SW480 (cell line): ENCODE results near the gene ATF4.

ENCODE experiments used
- DNase-seq: peaks from one replicate; pipeline ENCODE4 v3.0.0-alpha.2; 2016; ENCODE audit warnings: low spot score

ATF4 gene

DNA sequence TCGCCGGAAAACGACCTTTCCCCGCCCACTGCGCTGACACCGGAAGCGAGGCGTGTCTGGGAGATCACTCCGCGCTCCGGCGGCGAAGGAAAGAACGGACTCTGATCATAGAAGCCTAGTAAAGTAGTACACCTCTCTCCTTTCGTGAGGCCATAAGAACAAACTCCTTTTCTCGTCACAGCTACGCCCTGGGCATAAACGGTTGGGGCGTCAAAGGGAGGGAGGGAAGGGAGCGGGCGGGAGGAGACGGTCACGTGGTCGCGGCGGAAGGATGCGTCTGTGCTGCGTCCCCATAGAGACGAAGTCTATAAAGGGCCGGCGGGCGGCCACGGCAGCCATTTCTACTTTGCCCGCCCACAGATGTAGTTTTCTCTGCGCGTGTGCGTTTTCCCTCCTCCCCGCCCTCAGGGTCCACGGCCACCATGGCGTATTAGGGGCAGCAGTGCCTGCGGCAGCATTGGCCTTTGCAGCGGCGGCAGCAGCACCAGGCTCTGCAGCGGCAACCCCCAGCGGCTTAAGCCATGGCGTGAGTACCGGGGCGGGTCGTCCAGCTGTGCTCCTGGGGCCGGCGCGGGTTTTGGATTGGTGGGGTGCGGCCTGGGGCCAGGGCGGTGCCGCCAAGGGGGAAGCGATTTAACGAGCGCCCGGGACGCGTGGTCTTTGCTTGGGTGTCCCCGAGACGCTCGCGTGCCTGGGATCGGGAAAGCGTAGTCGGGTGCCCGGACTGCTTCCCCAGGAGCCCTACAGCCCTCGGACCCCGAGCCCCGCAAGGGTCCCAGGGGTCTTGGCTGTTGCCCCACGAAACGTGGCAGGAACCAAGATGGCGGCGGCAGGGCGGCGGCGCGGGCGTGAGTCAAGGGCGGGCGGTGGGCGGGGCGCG lies at the start of gene ATF4:
TSS of gene ATF4 (plus strand) at position 337 of the 880 bp plus-strand sequence. CDS start 884 bp downstream, outside the sequence.
- no peak for DNase-seq

GRCh38 chr22:39471381-39472141 lies 48.8 kb upstream of the ATF4 start:
- DNase-seq, result peak; percentile 90

DNA sequence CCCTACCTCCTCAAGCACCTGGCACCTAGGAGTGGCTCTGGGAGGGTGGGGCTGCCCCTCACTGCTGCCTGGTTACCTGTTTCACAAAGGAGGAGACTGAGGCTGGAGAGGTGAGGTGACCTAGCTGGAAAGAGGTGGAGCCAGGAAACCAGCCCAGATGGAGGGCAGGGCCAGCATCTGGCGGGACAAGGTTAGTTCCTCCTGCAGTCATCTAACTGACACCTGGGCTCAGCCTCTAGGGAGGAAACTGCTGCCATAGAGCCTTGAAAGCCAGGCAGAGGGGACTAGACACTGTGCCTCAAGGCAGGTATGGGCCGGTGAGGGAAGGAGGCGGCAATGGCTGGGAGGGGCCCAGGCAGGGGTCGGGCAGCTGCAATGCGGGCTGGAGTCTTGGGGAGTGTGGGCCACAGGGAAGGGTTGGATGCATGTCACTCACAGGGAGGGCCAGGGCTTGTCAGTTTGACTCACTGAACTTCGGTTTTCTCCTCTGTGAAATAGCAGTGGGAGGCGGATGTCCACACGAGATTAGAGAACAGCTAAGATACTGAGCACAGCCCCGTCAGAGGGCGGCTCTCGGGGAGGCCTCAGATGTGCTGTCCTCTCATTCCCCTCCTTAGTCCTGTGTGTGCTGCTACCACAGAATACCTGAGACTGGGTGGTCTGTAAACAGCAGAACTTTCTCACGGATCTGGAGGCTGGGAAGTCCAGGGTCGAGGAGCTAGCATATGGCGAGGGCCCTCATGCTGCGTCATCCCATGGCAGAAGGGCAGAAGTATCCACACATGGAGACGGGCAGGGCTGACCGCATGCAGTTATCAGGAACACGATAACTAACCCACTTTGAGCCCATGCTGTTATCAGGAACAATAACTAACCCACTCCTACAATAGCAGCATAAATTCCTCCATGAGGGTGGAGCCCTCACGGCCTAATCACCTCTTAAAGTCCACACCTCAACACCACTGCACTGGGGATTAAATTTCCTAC lies 47.5 kb upstream of the ATF4 start:
- peak; percentile 73 for DNase-seq

DNA sequence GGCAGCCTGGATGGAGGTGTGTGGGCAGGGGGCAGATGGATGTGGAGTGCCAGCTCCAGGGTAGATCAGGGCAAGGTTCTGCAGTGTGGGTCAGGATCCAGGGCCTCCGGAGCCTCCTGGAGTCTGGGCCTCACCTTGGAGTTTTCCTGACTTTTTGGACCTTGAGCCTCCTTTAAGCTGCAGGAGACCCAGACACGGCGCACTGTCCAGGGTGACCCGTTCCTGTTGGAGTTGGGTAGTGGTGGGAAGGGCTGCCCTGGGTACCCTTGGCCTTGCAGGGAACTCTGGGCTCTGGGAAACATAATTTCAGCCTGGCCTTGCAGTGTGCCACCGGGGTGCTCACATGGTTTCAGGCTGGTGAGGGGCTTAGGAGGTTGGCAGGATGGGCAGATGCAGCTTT lies 46.5 kb upstream of the ATF4 start:
- no peak for DNase-seq

DNA sequence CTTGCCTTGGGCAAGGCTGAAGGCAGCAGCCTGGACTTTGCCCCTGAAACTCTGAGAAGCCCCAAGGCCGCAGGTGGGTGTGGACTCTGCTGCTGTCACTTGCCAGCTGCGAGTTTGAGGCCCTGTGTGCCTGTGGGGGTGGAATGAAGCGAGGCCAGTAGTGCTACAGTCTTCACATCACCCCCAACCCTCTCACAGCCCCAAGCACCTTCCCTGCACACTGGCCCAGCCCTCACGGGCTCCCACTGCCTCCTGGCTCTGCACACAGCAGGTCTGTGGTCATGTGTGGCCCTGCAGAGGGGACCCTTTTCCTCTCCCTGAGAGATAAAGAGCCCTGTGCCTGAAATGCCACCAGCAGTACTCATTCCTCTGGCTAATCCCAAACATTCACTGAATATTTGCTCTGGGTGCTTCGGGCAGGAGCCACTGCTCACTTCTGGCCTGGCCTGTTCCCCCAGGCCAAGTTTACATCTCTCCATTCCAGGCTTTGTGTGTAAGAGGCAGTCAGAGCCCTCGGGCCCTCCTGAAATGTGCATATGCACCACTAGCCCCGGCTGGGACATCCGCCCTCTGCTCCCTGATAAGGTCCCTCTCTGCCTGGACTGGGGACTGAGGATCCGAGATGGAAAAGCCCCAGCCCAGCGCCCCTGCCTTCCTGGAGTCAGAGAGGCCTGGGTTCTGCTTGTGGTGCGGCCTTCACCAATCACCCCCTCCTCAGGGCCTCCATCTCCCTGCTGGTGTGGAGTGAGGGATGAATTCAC lies 45.8 kb upstream of the ATF4 start:
- DNase-seq, result no peak

- DNase-seq, result no peak
These were observed 45.0 kb upstream of the ATF4 start for GRCh38 chr22:39475337-39475736.

DNA sequence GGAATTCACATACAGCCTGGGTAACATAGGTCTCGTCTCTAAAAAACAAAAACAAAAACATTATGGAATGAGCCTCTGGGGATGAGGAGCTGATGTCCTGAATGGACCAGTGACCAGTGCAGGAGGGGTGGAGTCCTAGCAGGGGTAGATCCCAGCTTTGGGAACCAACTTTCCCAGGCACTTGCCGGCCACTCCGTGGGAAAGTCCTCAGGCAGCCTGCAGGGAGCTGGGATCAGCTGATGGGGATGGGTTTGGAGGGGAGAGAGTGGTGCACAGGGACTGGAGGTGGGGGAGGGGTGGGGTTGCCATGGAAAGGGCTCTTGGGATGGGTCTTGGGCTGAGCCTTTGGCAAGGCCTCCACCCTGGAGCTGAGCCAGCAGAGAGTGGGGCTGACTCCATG lies 44.5 kb upstream of the ATF4 start:
- no peak for DNase-seq

DNA sequence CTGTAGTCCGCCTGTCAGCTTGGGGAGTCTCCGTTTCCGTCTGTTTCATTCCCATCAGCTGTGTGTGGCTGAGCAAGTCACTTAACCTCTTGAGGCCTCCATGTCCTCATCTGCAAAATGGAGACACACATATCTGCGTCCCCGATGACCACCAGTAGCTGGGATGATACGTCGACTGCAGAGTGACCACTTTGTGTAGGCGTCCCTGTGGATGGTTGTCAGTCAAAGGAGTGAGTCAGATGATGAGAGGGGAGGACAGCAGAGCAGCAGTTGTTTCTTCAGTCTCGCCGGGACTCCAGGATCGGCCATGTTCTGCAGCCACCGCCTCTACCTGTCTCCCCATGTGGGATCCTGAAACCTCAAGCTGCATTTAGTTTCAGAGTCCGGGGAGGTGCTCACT lies 43.7 kb upstream of the ATF4 start:
- DNase-seq, result no peak

DNA sequence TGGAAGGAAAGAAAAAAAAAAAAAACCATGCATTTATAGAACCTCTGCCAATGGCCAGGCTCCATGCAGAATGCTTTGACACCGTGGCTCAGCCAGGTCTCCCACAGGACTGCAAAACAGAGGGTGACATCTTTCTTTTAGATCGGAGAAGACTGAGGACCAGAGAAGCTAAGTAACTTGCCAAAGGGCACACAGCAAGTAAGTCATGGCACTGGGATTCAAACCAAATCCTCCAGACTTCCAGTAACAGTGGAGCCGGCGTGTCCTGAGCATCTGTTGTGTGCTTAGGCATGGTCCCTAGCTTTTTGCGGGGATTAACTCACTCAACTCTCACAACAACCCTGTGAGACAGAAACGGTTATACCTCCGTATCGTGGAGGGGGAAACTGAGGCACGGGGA lies 42.8 kb upstream of the ATF4 start:
- no peak for DNase-seq

GRCh38 chr22:39478441-39478850 lies 41.9 kb upstream of the ATF4 start:
- DNase-seq, result no peak

DNA sequence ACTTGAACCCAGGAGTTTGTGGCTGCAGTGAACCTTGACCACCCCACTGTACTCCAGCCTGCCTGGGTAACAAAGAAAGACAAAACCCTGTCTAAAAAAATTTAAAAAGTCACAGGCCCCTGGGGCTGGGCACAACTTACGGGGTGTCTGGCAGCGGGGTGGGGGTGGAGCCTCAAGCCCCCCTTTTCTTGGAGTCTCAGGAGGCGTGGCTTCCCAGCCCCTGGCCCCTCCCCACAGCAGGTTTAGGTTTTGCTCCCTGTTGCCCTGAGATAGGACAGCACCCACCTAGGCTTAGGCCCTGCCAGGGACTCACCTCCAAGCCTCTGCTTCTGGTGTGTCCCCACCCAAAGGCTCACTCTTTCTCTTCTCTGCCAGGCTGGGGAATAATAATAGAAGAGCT lies 41.1 kb upstream of the ATF4 start:
- no peak for DNase-seq

DNA sequence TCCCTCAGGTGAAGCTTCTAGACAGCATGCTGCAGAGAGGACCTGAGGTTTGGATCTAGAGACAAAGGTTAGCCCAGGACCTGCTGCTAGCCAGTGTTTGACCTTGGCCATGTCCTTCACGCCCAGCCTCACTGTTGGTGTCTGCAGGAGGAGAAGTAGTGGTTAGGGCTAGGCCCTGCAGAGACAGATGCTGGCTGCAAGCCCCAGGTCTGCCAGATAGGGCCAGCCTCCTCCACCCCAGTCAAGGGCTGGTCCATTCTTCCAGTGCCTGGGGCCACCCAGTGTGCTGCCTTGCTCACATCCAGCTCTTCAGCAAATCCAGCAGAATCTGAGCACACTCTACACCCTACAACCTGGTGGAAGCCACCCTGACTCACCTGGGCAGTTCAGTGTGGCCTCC lies 39.8 kb upstream of the ATF4 start:
- no peak for DNase-seq

DNA sequence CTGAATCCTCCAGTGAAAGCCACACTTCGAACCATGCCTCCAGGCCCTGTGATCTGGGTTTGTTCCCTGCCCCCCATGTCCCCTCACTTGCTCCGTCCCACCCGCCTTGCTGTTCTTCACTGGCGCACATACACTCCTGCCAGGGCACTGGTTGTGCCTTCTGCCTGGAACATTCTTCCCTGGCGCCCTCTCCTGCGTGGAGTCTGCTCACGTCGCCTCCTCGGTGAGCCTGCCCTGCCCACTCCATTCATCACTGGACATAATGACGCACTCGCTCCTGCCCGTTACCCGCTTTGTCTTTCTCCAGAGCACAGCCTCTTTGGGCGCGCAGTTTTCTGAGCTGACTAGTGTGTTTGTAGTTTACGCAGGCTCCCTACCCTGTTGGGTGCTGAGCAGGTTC lies 39.3 kb upstream of the ATF4 start:
- DNase-seq, result no peak

DNA sequence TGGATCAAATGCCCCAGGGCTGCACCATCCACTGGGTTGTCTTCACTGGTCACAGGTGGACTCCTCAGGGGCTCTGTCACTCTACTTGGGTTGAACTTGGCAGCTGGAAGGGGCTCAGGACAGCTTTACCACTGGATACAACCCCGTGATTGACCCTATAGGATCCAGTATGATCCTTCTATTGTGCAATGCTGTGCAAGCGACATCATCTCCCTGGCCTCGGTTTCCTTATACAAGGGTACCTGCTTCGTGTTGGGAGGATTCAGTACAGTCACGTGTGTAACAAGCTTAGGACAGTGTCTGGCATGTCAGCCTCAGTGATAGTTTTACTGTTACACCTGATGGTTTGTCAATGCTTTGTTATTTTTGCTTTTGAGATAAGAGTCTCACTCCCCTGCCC lies 38.8 kb upstream of the ATF4 start:
- DNase-seq, result no peak

DNA sequence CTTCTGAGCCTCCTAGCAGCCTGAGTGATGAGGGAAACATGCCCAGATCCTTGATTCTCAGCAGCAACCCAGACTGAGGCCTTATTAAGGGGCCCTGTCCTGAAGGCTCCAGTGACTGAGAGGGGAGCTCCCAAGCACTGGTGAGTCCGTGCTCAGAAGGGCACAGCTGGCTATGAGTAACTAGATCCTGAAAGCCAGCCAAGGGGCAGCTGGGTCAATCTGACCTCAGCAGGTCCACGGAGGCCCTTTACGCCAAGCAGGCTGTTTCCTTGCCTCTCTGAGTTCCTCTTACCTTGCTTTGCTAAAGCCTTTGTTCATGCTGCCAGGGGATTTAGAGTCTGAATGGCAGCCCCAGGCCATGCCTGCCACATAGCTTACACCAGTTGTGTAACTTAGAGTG lies 37.6 kb upstream of the ATF4 start:
- DNase-seq, result no peak

DNA sequence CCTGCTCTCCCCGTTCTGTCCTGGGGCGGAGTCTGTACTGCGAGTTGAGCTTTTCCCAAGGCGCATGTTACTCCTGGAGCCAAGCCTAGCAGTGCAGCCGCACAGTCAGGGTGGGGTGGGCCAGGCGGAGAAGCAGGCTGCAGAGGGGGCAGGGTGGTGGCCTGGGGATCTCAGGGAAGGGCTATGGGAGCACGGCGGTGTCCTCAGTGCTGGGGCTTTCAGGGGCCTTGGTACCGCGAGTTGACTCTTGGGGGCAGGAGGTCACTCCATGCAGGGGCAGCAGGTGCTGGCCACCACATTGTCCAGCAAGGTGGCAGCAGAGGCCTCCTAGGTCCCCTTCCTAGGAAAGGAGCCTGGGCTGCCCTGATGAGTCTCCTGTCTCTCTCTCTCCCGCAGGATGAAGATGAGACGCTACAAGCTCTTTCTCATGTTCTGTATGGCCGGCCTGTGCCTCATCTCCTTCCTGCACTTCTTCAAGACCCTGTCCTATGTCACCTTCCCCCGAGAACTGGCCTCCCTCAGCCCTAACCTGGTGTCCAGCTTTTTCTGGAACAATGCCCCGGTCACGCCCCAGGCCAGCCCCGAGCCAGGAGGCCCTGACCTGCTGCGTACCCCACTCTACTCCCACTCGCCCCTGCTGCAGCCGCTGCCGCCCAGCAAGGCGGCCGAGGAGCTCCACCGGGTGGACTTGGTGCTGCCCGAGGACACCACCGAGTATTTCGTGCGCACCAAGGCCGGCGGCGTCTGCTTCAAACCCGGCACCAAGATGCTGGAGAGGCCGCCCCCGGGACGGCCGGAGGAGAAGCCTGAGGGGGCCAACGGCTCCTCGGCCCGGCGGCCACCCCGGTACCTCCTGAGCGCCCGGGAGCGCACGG lies 33.2 kb upstream of the ATF4 start:
- DNase-seq, result no peak

GRCh38 chr22:39487826-39488520 lies 32.4 kb upstream of the ATF4 start:
- no peak for DNase-seq

GRCh38 chr22:39488563-39489083 lies 31.7 kb upstream of the ATF4 start:
- DNase-seq, result no peak
